Stimulated activated naive CD8-positive, alpha-beta T cell treated with anti-CD3 and anti-CD28 coated beads, Interleukin-15, amount 100 ng/mL, for 72 hours (primary cell): Measurements from ENCODE around the gene RSRC1.
A peak's percentile ranks its signal among the peaks of the same experiment; 100 is the strongest.
"Not testable (repeated sequence)": the region's sequence is repeated elsewhere in the genome, so short reads cannot be mapped to it uniquely, and the experiment has no call there.

Source experiments
- ATAC-seq: fragments of 150-1000 bp; cut with Tn5 transposase; 2 replicates; pipeline ENCODE4 v1.10.0; 2021; ENCODE audit warnings: mild to moderate bottlenecking, moderate library complexity
- DNase-seq, 2 donors: peaks; one replicate each; pipeline ENCODE4 v3.0.0; 2021 to 2022
- H3K27ac Mint-ChIP-seq, 2 donors: one replicate each; pipeline ENCODE4 v1.8.0; 2022; ENCODE audit warnings: mild to moderate bottlenecking in 2 of 2, mixed read lengths in 2 of 2, moderate library complexity in 2 of 2
- H3K27me3 Mint-ChIP-seq: one replicate; pipeline ENCODE4 v1.8.0; 2022; ENCODE audit warnings: mixed read lengths
- H3K4me1 Mint-ChIP-seq: one replicate; pipeline ENCODE4 v1.8.0; 2022; ENCODE audit warnings: mild to moderate bottlenecking, mixed read lengths
- H3K4me3 Mint-ChIP-seq, 2 donors: one replicate each; pipeline ENCODE4 v1.8.0; 2022; ENCODE audit warnings: mild to moderate bottlenecking in 2 of 2, mixed read lengths in 2 of 2, moderate library complexity in 1 of 2
- H3K9me3 Mint-ChIP-seq, 2 donors: one replicate each; pipeline ENCODE4 v1.8.0; 2022; ENCODE audit warnings: mixed read lengths in 2 of 2

RSRC1 gene

GRCh38 chr3:158273656-158274055 is 163.8 kb downstream of the RSRC1 start:
- Mint-ChIP-seq H3K4me1 (no peaks in the 10 kb centered on the region), H3K27ac (no peak overlapping the region), H3K27me3 (no peaks in the 10 kb centered on the region), H3K9me3 (peaks cover 0 to 7% of the 10 kb centered on the region in 2 donors), H3K4me3 (no peak overlapping the region)
- ATAC-seq (no peak), DNase-seq (no peak)

- Mint-ChIP-seq H3K9me3 (peaks cover 14% of the 10 kb centered on the region in 2 donors), H3K27me3 (no peaks in the 10 kb centered on the region), H3K4me3 (no peak overlapping the region), H3K4me1 (no peaks in the 10 kb centered on the region), H3K27ac (no peak overlapping the region)
- no peak for ATAC-seq
- DNase-seq: no peak
Measured at GRCh38 chr3:158278187-158278586, 168.3 kb downstream of the RSRC1 start.

DNA sequence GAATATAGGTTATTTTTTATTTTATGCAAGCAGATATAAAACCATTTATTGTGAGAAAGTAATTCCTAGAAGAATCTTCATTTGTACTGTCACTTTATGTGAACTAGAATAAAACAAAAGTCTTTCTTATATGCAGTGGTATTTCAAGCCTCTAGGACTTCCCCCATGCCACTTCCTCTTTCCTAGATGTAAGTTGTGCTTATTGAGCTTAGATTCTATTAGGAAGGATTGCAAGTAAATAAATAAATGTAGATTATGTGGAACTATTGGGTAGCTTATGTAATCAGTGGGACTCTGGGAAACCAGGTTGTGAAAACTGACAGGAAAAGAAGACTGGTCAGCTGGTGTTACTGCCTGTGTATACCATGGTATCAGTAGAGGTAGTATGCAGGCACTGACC is 169.7 kb downstream of the RSRC1 start:
- H3K4me1 Mint-ChIP-seq: no peaks in the 10 kb centered on the region
- ATAC-seq (no peak), DNase-seq (no peak)
- no peaks in the 10 kb centered on the region for H3K27me3 Mint-ChIP-seq
- H3K4me3 Mint-ChIP-seq: no peak overlapping the region
- H3K9me3 Mint-ChIP-seq: peaks cover 14% of the 10 kb centered on the region in 2 donors
- H3K27ac Mint-ChIP-seq: peak overlapping the region in 1 of 2 donors; percentile 49

DNA sequence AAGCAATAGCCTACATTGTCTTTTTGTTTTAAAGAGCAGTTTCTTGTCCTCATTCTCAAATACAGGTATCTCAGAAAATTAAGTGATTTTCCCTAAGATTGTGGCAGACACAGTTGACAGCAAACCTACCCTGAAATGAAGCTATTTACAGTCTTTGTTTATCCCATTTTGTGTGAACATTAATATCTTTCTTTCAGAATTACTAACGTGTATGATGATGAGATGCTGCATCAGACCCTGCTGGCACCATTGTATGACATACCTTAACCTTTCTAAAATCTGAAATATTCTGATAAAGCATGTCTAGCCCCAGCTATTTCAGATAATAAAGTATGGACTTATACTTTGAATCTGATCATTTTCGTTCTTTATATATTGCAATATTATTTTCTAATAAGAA is 185.9 kb downstream of the RSRC1 start:
- Mint-ChIP-seq H3K27me3 (no peaks in the 10 kb centered on the region), H3K4me1 (no peaks in the 10 kb centered on the region), H3K27ac (no peak overlapping the region), H3K4me3 (no peak overlapping the region), H3K9me3 (no peaks in the 10 kb centered on the region)
- DNase-seq (no peak), ATAC-seq (no peak)

DNA sequence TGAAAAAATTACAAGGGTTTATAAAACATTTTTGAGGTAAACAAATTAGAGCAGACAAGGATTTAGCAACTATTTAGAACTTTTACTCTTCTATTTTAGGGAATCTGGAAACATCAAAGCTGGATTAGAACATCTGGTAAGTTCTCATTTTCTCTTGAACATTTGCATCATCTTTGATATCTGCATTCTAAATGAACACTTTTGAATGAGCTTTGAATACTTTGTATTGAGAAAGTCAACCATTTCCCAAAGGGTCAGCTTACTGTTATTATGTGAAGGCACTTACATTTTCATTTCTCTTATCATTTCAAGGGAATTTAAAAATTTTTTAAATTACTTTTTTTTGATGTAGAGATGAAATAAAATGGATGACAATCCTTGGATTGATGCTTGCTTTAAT is 188.1 kb downstream of the RSRC1 start:
- DNase-seq: no peak
- Mint-ChIP-seq H3K27me3 (no peaks in the 10 kb centered on the region), H3K4me1 (no peaks in the 10 kb centered on the region), H3K27ac (no peak overlapping the region), H3K4me3 (no peak overlapping the region), H3K9me3 (no peaks in the 10 kb centered on the region)
- no peak for ATAC-seq

GRCh38 chr3:158308236-158308928 is 198.5 kb downstream of the RSRC1 start:
- Mint-ChIP-seq H3K27me3 (no peaks in the 10 kb centered on the region), H3K27ac (no peak overlapping the region), H3K4me3 (no peak overlapping the region), H3K4me1 (no peaks in the 10 kb centered on the region), H3K9me3 (no peaks in the 10 kb centered on the region)
- no peak for DNase-seq
- no peak for ATAC-seq

DNA sequence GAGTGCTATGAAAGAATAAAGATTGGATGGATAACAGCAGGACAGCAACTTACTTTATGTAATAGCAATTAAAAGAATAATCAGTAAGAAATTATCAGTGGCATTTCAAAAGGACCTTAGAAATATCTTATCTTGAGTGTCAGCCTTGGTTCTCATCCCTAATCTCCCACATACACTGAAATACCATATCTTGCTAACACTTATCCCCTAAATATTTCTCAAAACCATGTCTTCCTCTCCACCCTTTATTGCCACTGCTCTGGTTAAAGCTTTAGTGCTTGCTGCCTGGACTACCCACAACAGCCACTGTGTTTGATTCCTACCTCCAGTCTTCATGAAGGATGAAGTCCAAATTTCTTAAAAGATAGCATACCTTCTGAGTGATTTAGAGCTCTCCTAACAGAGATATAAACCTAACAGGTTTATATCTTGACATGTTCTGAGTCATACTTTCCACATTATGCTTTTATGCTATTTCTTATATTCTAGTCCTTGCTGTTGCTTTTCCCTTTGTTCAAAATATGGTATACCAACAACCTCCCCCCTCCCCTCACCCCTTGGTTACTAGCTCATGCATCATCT is 202.8 kb downstream of the RSRC1 start:
- DNase-seq (no peak), ATAC-seq (no peak)
- no peaks in the 10 kb centered on the region for H3K4me1 Mint-ChIP-seq
- no peaks in the 10 kb centered on the region for H3K27me3 Mint-ChIP-seq
- no peak overlapping the region for H3K4me3 Mint-ChIP-seq
- H3K9me3 Mint-ChIP-seq: no peaks in the 10 kb centered on the region
- H3K27ac Mint-ChIP-seq: no peak overlapping the region

GRCh38 chr3:158313338-158313927 is 203.5 kb downstream of the RSRC1 start:
- Mint-ChIP-seq H3K27ac (no peak overlapping the region), H3K27me3 (no peaks in the 10 kb centered on the region), H3K4me3 (no peak overlapping the region), H3K9me3 (no peaks in the 10 kb centered on the region), H3K4me1 (no peaks in the 10 kb centered on the region)
- no peak for DNase-seq
- ATAC-seq: no peak

DNA sequence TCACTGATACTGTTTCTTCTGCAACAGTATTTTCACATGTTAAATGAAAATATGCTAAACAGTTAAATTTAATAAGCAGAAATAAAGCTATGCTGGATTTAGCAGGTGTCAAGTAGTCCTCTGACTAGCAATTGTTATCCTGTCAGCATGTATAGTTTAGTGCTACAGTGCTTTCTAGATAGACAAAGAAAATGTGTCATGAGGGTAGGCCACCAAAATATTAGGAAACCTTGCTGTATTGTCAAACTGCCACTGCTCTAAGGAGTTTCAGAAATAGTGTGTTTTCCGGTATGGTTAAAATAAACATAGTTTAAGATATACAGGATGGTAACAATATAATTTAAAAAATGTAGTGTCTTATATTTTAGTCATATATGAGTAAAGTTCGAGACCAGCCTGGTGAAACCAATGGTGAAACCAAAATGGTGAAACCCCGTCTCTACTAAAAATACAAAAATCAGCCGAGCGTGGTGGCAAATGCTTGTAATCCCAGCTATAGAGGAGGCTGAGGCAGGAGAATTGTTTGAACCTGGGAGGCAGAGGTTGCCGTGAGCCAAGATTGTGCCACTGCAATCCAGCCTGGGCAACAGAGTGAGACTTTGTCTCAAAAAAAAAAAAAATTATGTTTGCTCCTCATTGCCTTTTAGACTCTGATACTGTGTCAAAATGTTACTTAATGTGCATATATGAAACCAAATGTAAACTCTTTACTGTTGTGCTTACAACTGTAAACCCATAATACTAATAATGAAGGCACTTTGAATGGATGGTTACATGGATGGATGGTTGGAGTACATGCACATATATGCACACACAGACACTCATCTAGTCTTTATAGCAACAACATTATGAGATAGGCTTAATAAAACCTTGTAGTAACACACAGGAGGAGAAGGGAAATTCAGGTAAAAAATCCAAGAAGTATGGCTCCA is 204.8 kb downstream of the RSRC1 start:
- Mint-ChIP-seq H3K9me3 (no peaks in the 10 kb centered on the region), H3K4me1 (no peaks in the 10 kb centered on the region), H3K27ac (no peak overlapping the region), H3K4me3 (no peak overlapping the region), H3K27me3 (no peaks in the 10 kb centered on the region)
- no peak for DNase-seq
- no peak for ATAC-seq

- not testable (repeated sequence) for H3K9me3 Mint-ChIP-seq, H3K27me3 Mint-ChIP-seq, DNase-seq, H3K4me1 Mint-ChIP-seq, ATAC-seq, H3K4me3 Mint-ChIP-seq
- peak overlapping the region in 1 of 2 donors; percentile 4 for H3K27ac Mint-ChIP-seq
Measured at GRCh38 chr3:158329696-158330441, 220.0 kb downstream of the RSRC1 start.

GRCh38 chr3:158330870-158331269 is 221.0 kb downstream of the RSRC1 start:
- H3K9me3 Mint-ChIP-seq: peaks cover 0 to 5% of the 10 kb centered on the region in 2 donors
- H3K27ac Mint-ChIP-seq: no peak overlapping the region
- DNase-seq (no peak), ATAC-seq (no peak)
- no peaks in the 10 kb centered on the region for H3K27me3 Mint-ChIP-seq
- no peak overlapping the region for H3K4me3 Mint-ChIP-seq
- H3K4me1 Mint-ChIP-seq: no peaks in the 10 kb centered on the region

DNA sequence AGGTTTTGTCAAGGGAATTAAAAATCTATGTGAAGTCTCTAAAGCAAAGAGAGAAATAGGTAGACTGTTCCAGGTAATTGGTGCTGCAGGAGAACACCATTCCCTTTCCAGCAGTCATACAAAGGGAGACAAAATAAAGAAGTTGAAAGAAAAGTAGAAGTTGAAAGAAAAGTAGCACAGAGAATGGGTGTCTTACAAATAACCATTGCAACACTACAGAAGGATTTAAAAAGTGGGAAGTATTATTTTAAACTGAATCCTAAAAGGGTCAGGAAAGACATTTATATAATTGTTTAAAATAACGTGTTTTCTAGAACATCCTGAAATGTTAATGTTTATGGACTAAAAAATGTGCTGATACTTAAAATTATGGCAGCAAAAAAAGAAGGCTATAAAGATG is 223.8 kb downstream of the RSRC1 start:
- H3K27me3 Mint-ChIP-seq: no peaks in the 10 kb centered on the region
- peaks cover 0 to 12% of the 10 kb centered on the region in 2 donors for H3K9me3 Mint-ChIP-seq
- DNase-seq (no peak), ATAC-seq (no peak)
- H3K4me1 Mint-ChIP-seq: no peaks in the 10 kb centered on the region
- no peak overlapping the region for H3K4me3 Mint-ChIP-seq
- no peak overlapping the region for H3K27ac Mint-ChIP-seq

GRCh38 chr3:158337110-158337509 is 227.2 kb downstream of the RSRC1 start:
- Mint-ChIP-seq H3K4me3 (no peak overlapping the region), H3K4me1 (peaks cover 5% of the 10 kb centered on the region), H3K27me3 (no peaks in the 10 kb centered on the region), H3K27ac (peak overlapping the region in 1 of 2 donors; percentile 64), H3K9me3 (peaks cover 18 to 21% of the 10 kb centered on the region in 2 donors)
- ATAC-seq (no peak), DNase-seq (no peak)

GRCh38 chr3:158339638-158340037 is 229.7 kb downstream of the RSRC1 start:
- Mint-ChIP-seq H3K4me3 (no peak overlapping the region), H3K27me3 (no peaks in the 10 kb centered on the region), H3K4me1 (peaks cover 5% of the 10 kb centered on the region), H3K9me3 (peaks cover 18 to 39% of the 10 kb centered on the region in 2 donors), H3K27ac (no peak overlapping the region)
- ATAC-seq (no peak), DNase-seq (no peak)

GRCh38 chr3:158340951-158341350 is 231.1 kb downstream of the RSRC1 start:
- not testable (repeated sequence) for ATAC-seq, H3K27ac Mint-ChIP-seq, DNase-seq, H3K4me3 Mint-ChIP-seq, H3K4me1 Mint-ChIP-seq, H3K27me3 Mint-ChIP-seq
- peaks cover 18 to 35% of the 10 kb centered on the region in 2 donors for H3K9me3 Mint-ChIP-seq
